ENCODE data around the gene RPS21.

GRCh38 chr20:62437927-62438326, 51.0 kb downstream of the RPS21 start:
- no peak for TF ChIP-seq CTCF (IDR thresholded peaks at IDR 0.05)
- TF ChIP-seq POLR2A (IDR thresholded peaks at IDR 0.05): no peak
